Omental fat pad (tissue), 4 donors: ENCODE data around the gene CLP1. TPM values are rescaled to one million over a fixed set of nuclear protein-coding genes. Genes with fewer than 3 reads are reported as not detected.
"Not testable (repeated sequence)": the region's sequence is repeated elsewhere in the genome, so short reads cannot be mapped to it uniquely, and the experiment has no call there.

ENCODE experiments used
- ATAC-seq: fragments of 150-250 bp; one replicate; pipeline ENCODE4 v1.9.1; 2016; ENCODE audit warnings: mild to moderate bottlenecking, moderate library complexity; ENCODE audit not compliant: low FRiP score
- DNase-seq: peaks from one replicate; pipeline ENCODE4 v3.0.0-alpha.2; 2019; ENCODE audit warnings: low spot score
- CTCF ChIP-seq, 3 donors: fragments of 450-650 bp; IDR thresholded peaks; one replicate each; pipeline ENCODE4 v1.5.1; 2016 to 2017; ENCODE audit warnings: antibody characterized with exemption in 3 of 3, mild to moderate bottlenecking in 3 of 3, moderate library complexity in 2 of 3
- total RNA-seq, 4 donors: library from RNA; depleted of rRNA; stranded (reverse); fragments of >200 nt; gene quantifications; one replicate each; pipeline ENCODE4 v1.1.0, GENCODE V29; 2016

CLP1 gene
- total RNA-seq, 4 donors from 2014 or later: 12.3 to 26.1 (median 15.7) TPM

DNA sequence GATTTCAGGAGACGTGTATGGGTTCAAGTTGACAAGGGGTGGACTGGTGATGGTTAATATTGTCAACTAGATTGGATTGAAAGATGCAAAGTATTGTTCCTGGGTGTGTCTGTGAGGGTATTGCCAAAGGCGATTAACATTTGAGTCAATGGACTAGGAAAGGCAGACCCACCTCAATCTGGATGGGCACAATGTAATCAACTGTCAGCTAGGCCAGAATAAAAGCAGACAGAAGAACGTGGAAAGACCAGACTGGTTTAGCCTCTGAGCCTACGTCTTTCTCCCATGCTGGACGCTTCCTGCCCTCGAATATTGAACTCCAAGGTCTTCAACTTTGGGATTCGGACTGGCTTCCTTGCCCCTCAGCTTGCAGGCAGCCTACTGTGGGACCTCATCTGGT is 6.2 kb upstream of the CLP1 start:
- DNase-seq: no peak
- no peak for TF ChIP-seq CTCF (IDR thresholded peaks at IDR 0.05)
- no peak for ATAC-seq

- not testable (repeated sequence) for DNase-seq, ATAC-seq
Observed at GRCh38 chr11:57652230-57652629, 5.3 kb upstream of the CLP1 start.

- TF ChIP-seq CTCF (IDR thresholded peaks at IDR 0.05): no peak
- ATAC-seq: no peak
- no peak for DNase-seq
Observed at GRCh38 chr11:57652662-57653061, 4.9 kb upstream of the CLP1 start.

GRCh38 chr11:57653163-57653562 is 4.4 kb upstream of the CLP1 start:
- DNase-seq: no peak
- ATAC-seq: no peak
- TF ChIP-seq CTCF (IDR thresholded peaks at IDR 0.05): no peak

GRCh38 chr11:57656885-57657193 is 723 bp upstream of the CLP1 start:
- no peak for TF ChIP-seq CTCF (IDR thresholded peaks at IDR 0.05)
- ATAC-seq: no peak
- no peak for DNase-seq

GRCh38 chr11:57658023-57658361 is 430 bp downstream of the CLP1 start:
- ATAC-seq (no peak), DNase-seq (no peak)
- no peak for TF ChIP-seq CTCF (IDR thresholded peaks at IDR 0.05)

GRCh38 chr11:57659669-57660068 is 2.1 kb downstream of the CLP1 start:
- TF ChIP-seq CTCF (IDR thresholded peaks at IDR 0.05): no peak
- DNase-seq: no peak
- no peak for ATAC-seq

GRCh38 chr11:57662893-57663292 is 5.3 kb downstream of the CLP1 start:
- ATAC-seq (no peak), DNase-seq (no peak)
- no peak for TF ChIP-seq CTCF (IDR thresholded peaks at IDR 0.05)
